Testis (tissue), 3 donors: ENCODE results near the gene KRT36. TPM values are rescaled to one million over a fixed set of nuclear protein-coding genes. Genes with fewer than 3 reads are reported as not detected.

Source experiments
- DNase-seq: peaks from one replicate; pipeline ENCODE4 v3.0.0-alpha.2; 2019
- H3K27ac ChIP-seq, 2 donors: fragments of 200-600 bp; sonication (generic); one replicate each; pipeline ENCODE4 v1.5.1; 2019
- H3K27me3 ChIP-seq: fragments of 200-600 bp; sonication (generic); one replicate; pipeline ENCODE4 v1.5.1; 2019
- H3K36me3 ChIP-seq: fragments of 200-600 bp; sonication (generic); one replicate; pipeline ENCODE4 v1.5.1; 2017; ENCODE audit warnings: low read depth; ENCODE audit errors: missing control alignments
- H3K4me1 ChIP-seq: fragments of 200-600 bp; sonication (generic); one replicate; pipeline ENCODE4 v1.5.1; 2019
- H3K4me3 ChIP-seq, 2 donors: fragments of 200-600 bp; sonication (generic); one replicate each; pipeline ENCODE4 v1.5.1; 2017 to 2019
- H3K9me3 ChIP-seq: fragments of 200-600 bp; sonication (generic); one replicate; pipeline ENCODE4 v1.5.1; 2017
- POLR2A ChIP-seq: fragments of 450-650 bp; IDR thresholded peaks from one replicate; pipeline ENCODE4 v1.6.1; 2017; ENCODE audit warnings: antibody characterized with exemption, mild to moderate bottlenecking, moderate library complexity
- WGBS, 2 donors: methylation state at CpG; one replicate each; pipeline ENCODE4 v1.1.5; 2018; 5-methylcytosine and 5-hydroxymethylcytosine counted together
- intact Hi-C: fragments of 100-400 bp; cut with DNase I; formaldehyde crosslinking; loops from one replicate; pipeline ENCODE4 v1.15.1; 2023; ENCODE audit warnings: low total_unique reads
- polyA plus RNA-seq: library from polyadenylated mRNA; stranded (reverse); fragments of 350-450 nt; fragmentation: Illumina TruSeq; extraction: RNeasy Lipid Tissue Mini Kit (QIAGEN cat#74804); gene quantifications from one replicate; pipeline ENCODE4 v1.2.3, GENCODE V29; 2014; ENCODE audit warnings: low read depth, low replicate concordance; ENCODE audit not compliant: insufficient read depth
- total RNA-seq, 2 donors: library from RNA; depleted of rRNA; stranded (reverse); fragments of >200 nt; gene quantifications; one replicate each; pipeline ENCODE4 v1.2.3, GENCODE V29; 2016
- TF ChIP-seq, protein P1 (sequence below), 3 experiments: fragments of 450-650 bp in 2 of 3; fragments of 200-600 bp in 1 of 3; sonication (generic) in 1 of 3; IDR thresholded peaks; one replicate each; pipeline ENCODE4 v1.5.1; 2016 to 2019; ENCODE audit warnings: antibody characterized with exemption in 3 of 3, mild to moderate bottlenecking in 2 of 3, moderate library complexity in 1 of 3

Gene KRT36
- total and polyA plus RNA-seq, 3 donors from 2014 or later: 0.24 to 0.43 (median 0.24) TPM

DNA sequence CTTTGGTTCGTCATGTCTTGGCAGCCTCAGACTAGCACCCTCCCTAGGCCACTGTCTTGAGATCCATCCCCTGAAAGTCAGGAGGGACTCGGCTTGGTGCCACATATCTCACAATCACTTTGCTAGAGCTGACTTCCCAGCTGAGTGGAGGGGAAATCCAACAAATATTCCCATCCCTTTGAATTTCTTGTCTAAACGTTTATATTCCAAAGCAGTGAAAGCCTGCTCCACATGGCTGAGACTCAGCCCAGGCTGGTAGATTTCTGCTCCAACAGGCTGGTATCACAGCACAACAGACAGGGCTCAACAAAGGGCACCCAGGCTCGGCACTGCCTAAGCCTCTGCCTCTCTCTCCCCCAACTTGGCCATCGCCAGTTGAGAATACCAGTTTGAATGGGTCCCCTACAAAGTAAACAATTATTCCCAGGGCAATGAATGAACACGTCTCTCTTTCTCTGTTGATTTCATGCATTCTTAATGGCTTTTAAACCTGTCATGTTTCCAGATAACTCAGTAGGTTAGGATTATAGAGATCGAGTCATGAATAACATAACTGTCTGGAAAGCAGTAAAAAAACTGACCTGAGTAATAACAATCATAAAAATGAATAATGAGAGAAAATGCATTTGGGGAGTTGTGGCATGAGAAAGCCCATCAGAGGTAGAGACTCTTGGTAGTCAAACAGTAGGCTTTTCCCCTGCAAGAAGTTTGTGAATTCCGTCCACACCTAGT is 14.7 kb upstream of the KRT36 start:
- Histone ChIP-seq H3K4me1 (peaks cover 11% of the 10 kb centered on the region), H3K27me3 (no peaks in the 10 kb centered on the region), H3K9me3 (no peaks in the 10 kb centered on the region), H3K27ac (no peak overlapping the region), H3K4me3 (no peak overlapping the region), H3K36me3 (no peaks in the 10 kb centered on the region)
- peak; percentile 60 for DNase-seq
- WGBS, 2 donors: 76% methylated on average over 8 of the region's 8 CpGs
- TF ChIP-seq, protein P1, sequence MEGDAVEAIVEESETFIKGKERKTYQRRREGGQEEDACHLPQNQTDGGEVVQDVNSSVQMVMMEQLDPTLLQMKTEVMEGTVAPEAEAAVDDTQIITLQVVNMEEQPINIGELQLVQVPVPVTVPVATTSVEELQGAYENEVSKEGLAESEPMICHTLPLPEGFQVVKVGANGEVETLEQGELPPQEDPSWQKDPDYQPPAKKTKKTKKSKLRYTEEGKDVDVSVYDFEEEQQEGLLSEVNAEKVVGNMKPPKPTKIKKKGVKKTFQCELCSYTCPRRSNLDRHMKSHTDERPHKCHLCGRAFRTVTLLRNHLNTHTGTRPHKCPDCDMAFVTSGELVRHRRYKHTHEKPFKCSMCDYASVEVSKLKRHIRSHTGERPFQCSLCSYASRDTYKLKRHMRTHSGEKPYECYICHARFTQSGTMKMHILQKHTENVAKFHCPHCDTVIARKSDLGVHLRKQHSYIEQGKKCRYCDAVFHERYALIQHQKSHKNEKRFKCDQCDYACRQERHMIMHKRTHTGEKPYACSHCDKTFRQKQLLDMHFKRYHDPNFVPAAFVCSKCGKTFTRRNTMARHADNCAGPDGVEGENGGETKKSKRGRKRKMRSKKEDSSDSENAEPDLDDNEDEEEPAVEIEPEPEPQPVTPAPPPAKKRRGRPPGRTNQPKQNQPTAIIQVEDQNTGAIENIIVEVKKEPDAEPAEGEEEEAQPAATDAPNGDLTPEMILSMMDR (IDR thresholded peaks at IDR 0.05): no peak
- TF ChIP-seq POLR2A: no peak
- intact Hi-C loops: no loop called here

DNA sequence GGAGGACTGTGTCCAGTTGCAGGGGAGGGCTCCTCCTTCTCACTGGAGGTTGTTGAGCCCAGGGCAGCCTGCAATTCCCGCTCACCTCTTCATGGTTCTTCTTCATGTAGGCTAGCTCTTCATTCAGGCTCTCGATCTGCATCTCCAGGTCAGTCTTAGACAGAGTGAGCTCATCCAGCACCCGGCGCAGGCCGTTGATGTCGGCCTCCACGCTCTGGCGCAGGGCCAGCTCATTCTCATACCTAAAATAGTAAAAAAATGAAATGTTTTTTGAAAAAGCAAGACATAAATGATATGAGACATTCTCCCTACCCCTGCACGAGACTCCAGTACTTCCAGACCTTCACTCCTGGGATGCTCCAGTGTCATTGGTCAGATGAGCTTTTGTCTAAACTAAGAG is 13.5 kb upstream of the KRT36 start:
- TF ChIP-seq, protein P1 (IDR thresholded peaks at IDR 0.05): no peak
- TF ChIP-seq POLR2A: no peak
- no peaks in the 10 kb centered on the region for H3K27me3 ChIP-seq
- H3K9me3 ChIP-seq: no peaks in the 10 kb centered on the region
- no peak overlapping the region for H3K4me3 ChIP-seq
- H3K4me1 ChIP-seq: peaks cover 11% of the 10 kb centered on the region
- no peaks in the 10 kb centered on the region for H3K36me3 ChIP-seq
- no peak for DNase-seq
- 71 to 74% methylated on average over 9 of the region's 9 CpGs for WGBS, 2 donors
- intact Hi-C loops: no loop called here
- H3K27ac ChIP-seq: peak overlapping the region in 1 of 2 donors; percentile 11

DNA sequence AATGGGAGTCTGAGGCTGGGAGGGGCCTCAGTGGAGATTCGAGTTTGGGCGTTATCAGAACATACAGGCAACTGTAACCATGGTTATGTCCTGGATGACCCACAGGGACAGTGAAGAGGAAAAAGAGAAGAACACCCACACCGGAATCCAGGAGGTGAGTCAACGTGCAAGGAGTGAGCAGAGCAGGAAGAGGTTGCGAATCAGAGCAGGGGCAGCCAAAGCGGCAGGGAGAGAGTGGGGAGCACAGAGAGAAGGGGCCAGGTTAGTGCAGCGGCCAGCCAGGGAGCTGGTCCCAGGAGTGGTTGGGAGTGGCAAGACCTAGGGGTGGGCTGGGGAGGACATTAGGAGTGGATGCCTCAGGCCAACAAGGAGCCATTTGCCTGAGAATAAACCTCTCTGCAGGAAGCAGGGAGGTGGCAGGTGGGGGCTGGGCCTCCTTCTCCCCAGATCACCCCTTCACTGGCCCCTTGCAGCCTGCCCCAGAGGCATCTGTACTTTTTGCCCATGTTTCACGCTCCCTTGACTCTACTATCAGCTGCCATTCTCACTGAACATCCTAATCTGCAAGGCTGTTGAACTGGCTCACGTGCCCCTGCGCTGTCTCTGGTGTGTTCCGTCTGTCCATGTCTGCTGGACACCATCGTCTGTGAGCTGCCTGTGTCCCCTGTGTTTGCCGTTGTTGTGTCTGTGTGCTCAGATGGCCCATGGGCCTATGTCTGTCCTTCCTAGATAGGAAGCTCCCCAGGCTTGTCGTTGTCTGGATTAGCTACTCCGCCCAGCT is 10.6 kb upstream of the KRT36 start:
- TF ChIP-seq, protein P1 (IDR thresholded peaks at IDR 0.05): no peak
- TF ChIP-seq POLR2A: no peak
- Histone ChIP-seq H3K27me3 (no peaks in the 10 kb centered on the region), H3K36me3 (no peaks in the 10 kb centered on the region), H3K4me3 (no peak overlapping the region), H3K4me1 (peaks cover 9% of the 10 kb centered on the region), H3K27ac (no peak overlapping the region), H3K9me3 (no peaks in the 10 kb centered on the region)
- DNase-seq: no peak
- 68 to 79% methylated on average over 15 of the region's 15 CpGs for WGBS, 2 donors
- intact Hi-C loops: no loop called here

DNA sequence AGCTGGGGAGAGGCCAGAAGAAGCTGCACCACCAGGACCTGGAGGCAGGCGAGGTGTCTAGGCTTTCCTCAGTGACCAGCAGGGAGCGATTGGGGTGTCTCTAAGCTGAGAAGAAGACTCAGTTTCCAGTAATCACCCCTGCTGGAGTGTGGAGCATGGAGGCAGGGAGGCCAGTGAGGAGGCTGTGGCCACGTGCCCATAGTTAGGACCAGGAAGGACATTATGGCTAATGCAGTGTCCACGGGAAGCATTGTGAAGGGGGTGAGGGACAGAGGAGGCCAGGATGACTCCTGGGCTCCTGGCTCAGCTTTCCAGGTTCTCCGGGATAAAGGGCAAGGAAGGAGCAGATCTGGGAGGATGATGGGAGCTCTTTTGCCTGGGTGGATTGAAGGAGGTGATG is 10.0 kb upstream of the KRT36 start:
- 85 to 98% methylated on average over 5 of the region's 5 CpGs for WGBS, 2 donors
- Histone ChIP-seq H3K36me3 (no peaks in the 10 kb centered on the region), H3K27me3 (no peaks in the 10 kb centered on the region), H3K9me3 (no peaks in the 10 kb centered on the region), H3K27ac (no peak overlapping the region), H3K4me1 (peaks cover 9% of the 10 kb centered on the region), H3K4me3 (no peak overlapping the region)
- no peak for DNase-seq
- TF ChIP-seq, protein P1 (IDR thresholded peaks at IDR 0.05): no peak
- no peak for TF ChIP-seq POLR2A
- intact Hi-C loops: no loop called here
